Effector memory CD8-positive, alpha-beta T cell (primary cell): ENCODE measurements around the gene F11.
"Not testable (repeated sequence)": the region's sequence is repeated elsewhere in the genome, so short reads cannot be mapped to it uniquely, and the experiment has no call there.

Experiments used
- ATAC-seq: fragments of 150-1000 bp; cut with Tn5 transposase; replicated peaks from 2 replicates; pipeline ENCODE4 v1.10.0; 2021; ENCODE audit warnings: mild to moderate bottlenecking, moderate library complexity
- DNase-seq, 3 experiments: peaks; one replicate each; pipeline ENCODE4 v3.0.0; 2021
- H3K27ac Mint-ChIP-seq, 2 donors: one replicate each; pipeline ENCODE4 v1.8.0; 2022; ENCODE audit warnings: mild to moderate bottlenecking in 2 of 2, mixed read lengths in 2 of 2, moderate library complexity in 2 of 2
- H3K27me3 Mint-ChIP-seq, 2 donors: one replicate each; pipeline ENCODE4 v1.8.0; 2022; ENCODE audit warnings: mixed read lengths in 2 of 2
- H3K36me3 Mint-ChIP-seq: one replicate; pipeline ENCODE4 v1.8.0; 2022; ENCODE audit warnings: mild to moderate bottlenecking, moderate library complexity, mixed read lengths; ENCODE audit not compliant: insufficient read depth
- H3K4me1 Mint-ChIP-seq, 2 donors: one replicate each; pipeline ENCODE4 v1.8.0; 2022; ENCODE audit warnings: low read depth in 2 of 2, mixed read lengths in 2 of 2
- H3K4me3 Mint-ChIP-seq, 2 donors: one replicate each; pipeline ENCODE4 v1.8.0; 2022; ENCODE audit warnings: mild to moderate bottlenecking in 2 of 2, mixed read lengths in 2 of 2, moderate library complexity in 2 of 2
- H3K9me3 Mint-ChIP-seq, 2 donors: one replicate each; pipeline ENCODE4 v1.8.0; 2022; ENCODE audit warnings: mixed read lengths in 2 of 2

Gene F11

GRCh38 chr4:186240848-186241491 is 25.0 kb upstream of the F11 start:
- Mint-ChIP-seq H3K4me3 (no peak overlapping the region), H3K4me1 (no peaks in the 10 kb centered on the region), H3K9me3 (no peaks in the 10 kb centered on the region), H3K27me3 (no peaks in the 10 kb centered on the region), H3K36me3 (no peaks in the 10 kb centered on the region), H3K27ac (no peak overlapping the region)
- no peak for DNase-seq
- no peak for ATAC-seq

- no peak overlapping the region for H3K4me3 Mint-ChIP-seq
Measured at GRCh38 chr4:186241616-186242015, 24.4 kb upstream of the F11 start.

GRCh38 chr4:186242031-186242430 is 24.0 kb upstream of the F11 start:
- not testable (repeated sequence) for H3K4me1 Mint-ChIP-seq, H3K27me3 Mint-ChIP-seq, H3K4me3 Mint-ChIP-seq, H3K27ac Mint-ChIP-seq, H3K36me3 Mint-ChIP-seq, DNase-seq, H3K9me3 Mint-ChIP-seq, ATAC-seq

More at GRCh38 chr4:186241616-186242015, 24.4 kb upstream of the F11 start:
- H3K27me3 Mint-ChIP-seq = no peaks in the 10 kb centered on the region
- DNase-seq = no peak
- no peaks in the 10 kb centered on the region for H3K9me3 Mint-ChIP-seq
- no peak overlapping the region for H3K27ac Mint-ChIP-seq
- no peaks in the 10 kb centered on the region for H3K36me3 Mint-ChIP-seq
- H3K4me1 Mint-ChIP-seq = no peaks in the 10 kb centered on the region
- ATAC-seq = no peak

DNA sequence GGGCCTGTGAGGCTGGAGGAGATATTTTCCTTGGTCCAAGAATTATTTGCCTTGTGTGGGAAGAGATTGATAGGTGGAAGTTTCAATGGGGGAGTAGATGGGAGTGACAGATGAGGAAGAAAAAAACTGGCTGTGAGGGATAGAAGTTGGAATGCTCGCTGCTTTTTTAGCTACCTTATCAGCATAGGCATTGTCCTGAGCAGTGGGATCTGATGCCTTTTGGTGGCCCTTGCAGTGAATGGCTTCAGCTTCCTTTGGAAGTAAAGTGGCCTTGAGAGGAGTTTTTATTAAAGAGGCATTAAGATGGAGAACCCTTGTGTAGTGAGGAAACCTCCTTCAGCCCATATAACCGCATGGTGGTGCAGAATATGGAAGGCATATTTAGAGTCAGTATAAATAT is 22.7 kb upstream of the F11 start:
- Mint-ChIP-seq H3K27me3 (no peaks in the 10 kb centered on the region), H3K4me1 (no peaks in the 10 kb centered on the region), H3K4me3 (no peak overlapping the region), H3K27ac (no peak overlapping the region), H3K9me3 (no peaks in the 10 kb centered on the region), H3K36me3 (peaks cover 3% of the 10 kb centered on the region)
- no peak for ATAC-seq
- DNase-seq = no peak

GRCh38 chr4:186244835-186245234 is 21.2 kb upstream of the F11 start:
- H3K4me1 Mint-ChIP-seq = no peaks in the 10 kb centered on the region
- peaks cover 3% of the 10 kb centered on the region for H3K36me3 Mint-ChIP-seq
- ATAC-seq (no peak), DNase-seq (no peak)
- H3K27me3 Mint-ChIP-seq = no peaks in the 10 kb centered on the region
- H3K4me3 Mint-ChIP-seq = no peak overlapping the region
- H3K9me3 Mint-ChIP-seq = no peaks in the 10 kb centered on the region
- no peak overlapping the region for H3K27ac Mint-ChIP-seq

GRCh38 chr4:186247062-186247752 is 18.8 kb upstream of the F11 start:
- H3K27me3 Mint-ChIP-seq, DNase-seq, H3K4me1 Mint-ChIP-seq, H3K36me3 Mint-ChIP-seq, H3K9me3 Mint-ChIP-seq, H3K4me3 Mint-ChIP-seq, ATAC-seq, H3K27ac Mint-ChIP-seq: not testable (repeated sequence)

DNA sequence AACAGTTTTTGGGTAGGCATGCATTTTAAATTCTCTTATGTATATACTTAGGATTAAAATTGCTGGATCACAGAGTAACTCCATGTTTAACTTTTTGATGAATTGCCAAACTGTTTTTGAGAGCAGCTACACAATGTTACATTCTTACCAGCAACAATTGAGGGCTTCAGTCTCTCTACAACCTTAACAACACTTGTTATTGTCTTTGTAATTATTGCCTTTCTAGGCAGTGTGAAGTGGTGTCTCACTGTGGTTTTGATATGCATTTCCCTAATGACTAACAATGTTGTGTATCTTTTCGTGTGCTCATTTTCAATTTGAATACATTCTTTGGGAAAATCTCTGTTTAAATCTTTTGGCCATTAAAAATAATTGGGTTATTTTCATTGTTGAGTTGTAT is 17.3 kb upstream of the F11 start:
- Mint-ChIP-seq H3K4me1 (no peaks in the 10 kb centered on the region), H3K27ac (no peak overlapping the region), H3K4me3 (no peak overlapping the region), H3K9me3 (no peaks in the 10 kb centered on the region), H3K36me3 (peaks cover 3% of the 10 kb centered on the region), H3K27me3 (no peaks in the 10 kb centered on the region)
- no peak for ATAC-seq
- DNase-seq = no peak

DNA sequence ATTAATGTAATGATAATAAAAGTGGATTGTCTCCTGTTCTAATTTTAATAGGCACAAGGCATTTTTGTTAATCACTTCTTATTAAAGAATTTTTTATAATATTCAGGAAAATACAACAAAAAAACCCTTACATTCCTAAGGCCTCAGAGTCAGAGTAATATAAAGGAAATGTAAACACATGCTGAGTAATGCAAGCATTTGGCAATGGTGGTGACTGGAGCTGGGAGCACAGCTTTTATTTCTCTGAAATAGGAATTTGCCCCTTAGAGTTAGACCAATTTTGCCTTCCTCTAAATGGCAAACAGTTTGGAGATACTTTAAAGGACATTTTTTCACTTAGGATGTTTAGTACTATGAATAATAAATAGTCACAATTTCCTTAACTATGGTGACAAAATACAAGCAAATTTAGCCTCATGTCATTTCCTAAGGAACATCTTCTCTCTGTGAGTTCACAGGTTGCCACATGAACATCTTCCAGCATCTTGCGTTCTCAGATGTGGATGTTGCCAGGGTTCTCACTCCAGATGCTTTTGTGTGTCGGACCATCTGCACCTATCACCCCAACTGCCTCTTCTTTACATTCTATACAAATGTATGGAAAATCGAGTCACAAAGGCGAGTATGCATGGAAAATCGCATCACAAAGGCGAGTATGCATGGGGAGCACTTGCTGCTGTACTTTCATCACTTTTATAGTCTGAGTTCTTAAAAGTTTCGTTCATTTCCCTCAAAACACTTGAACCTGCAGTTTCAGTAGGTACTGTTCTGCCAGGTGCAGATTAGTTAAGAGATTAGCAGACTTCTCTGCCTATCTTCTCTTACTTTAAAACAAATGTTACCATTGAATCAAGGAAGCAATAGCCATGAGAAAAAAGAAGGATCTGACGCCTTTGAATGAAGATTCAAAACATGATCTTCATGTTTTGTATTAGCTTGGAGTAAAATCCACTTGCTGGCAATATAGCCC is 15.9 kb upstream of the F11 start:
- Mint-ChIP-seq H3K9me3 (no peaks in the 10 kb centered on the region), H3K27ac (no peak overlapping the region), H3K27me3 (no peaks in the 10 kb centered on the region), H3K4me3 (no peak overlapping the region), H3K36me3 (peaks cover 3% of the 10 kb centered on the region), H3K4me1 (no peaks in the 10 kb centered on the region)
- ATAC-seq = no peak
- no peak for DNase-seq

GRCh38 chr4:186250760-186251159 is 15.2 kb upstream of the F11 start:
- Mint-ChIP-seq H3K36me3 (peaks cover 3% of the 10 kb centered on the region), H3K4me1 (no peaks in the 10 kb centered on the region), H3K27ac (no peak overlapping the region), H3K9me3 (no peaks in the 10 kb centered on the region), H3K4me3 (no peak overlapping the region), H3K27me3 (no peaks in the 10 kb centered on the region)
- ATAC-seq (no peak), DNase-seq (no peak)

- H3K27me3 Mint-ChIP-seq = peaks cover 0 to 3% of the 10 kb centered on the region in 2 donors
- ATAC-seq (no peak), DNase-seq (no peak)
- no peak overlapping the region for H3K4me3 Mint-ChIP-seq
- H3K9me3 Mint-ChIP-seq = no peaks in the 10 kb centered on the region
- no peak overlapping the region for H3K27ac Mint-ChIP-seq
- H3K4me1 Mint-ChIP-seq = no peaks in the 10 kb centered on the region
- peaks cover 3% of the 10 kb centered on the region for H3K36me3 Mint-ChIP-seq
Measured at GRCh38 chr4:186255122-186255521, 10.9 kb upstream of the F11 start.

DNA sequence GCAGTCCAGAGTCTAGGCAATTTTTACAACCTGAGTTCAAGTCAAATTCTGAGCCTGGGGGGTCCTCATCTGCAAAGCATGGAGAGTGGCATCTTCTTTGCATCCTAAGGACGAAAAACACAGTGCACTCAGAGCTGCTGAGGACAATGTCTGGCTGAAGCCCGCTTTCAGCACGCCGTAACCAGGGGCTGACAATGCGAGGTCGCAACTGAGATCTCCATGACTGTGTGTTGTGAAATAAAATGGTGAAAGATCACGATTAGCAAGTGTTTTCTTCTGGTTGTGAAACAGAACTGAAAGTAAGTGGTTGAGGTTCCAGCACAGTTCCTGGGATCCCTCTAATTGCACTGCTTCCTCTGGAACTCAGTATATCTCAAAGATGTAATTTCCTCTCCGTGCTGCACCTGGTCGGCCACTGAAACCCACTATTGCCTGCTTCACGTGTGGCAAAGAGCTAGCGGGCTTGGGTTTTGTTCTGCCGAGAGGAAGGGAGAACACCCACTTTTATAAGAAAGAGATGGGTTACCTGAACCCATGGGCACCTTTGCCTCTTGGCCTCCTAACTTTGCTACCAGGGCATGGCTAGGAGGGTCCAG is 7.7 kb upstream of the F11 start:
- Mint-ChIP-seq H3K4me3 (no peak overlapping the region), H3K36me3 (peaks cover 3% of the 10 kb centered on the region), H3K4me1 (no peaks in the 10 kb centered on the region), H3K9me3 (no peaks in the 10 kb centered on the region), H3K27me3 (peaks cover 11 to 12% of the 10 kb centered on the region in 2 donors), H3K27ac (no peak overlapping the region)
- no peak for DNase-seq
- no peak for ATAC-seq

DNA sequence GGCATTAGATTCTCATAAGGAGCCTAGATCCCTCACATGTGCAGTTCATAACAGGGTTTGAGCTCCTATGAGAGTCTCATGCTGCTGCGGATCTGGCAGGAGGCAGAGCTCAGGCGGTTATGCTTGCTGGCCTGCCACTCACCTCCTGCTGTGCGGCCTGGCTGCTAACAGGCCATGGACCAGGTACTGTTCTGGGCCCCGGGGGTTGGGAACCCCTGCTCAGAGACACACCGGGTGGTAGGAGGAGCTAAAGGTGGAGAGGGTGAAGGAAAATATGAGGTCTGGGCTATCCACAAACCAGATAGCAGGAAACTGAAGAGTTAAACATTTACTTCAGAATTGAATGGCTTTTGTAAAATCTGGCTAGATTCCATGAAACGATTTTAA is 5.9 kb upstream of the F11 start:
- H3K36me3 Mint-ChIP-seq = peaks cover 3% of the 10 kb centered on the region
- no peak overlapping the region for H3K27ac Mint-ChIP-seq
- peaks cover 23 to 26% of the 10 kb centered on the region in 2 donors for H3K27me3 Mint-ChIP-seq
- no peaks in the 10 kb centered on the region for H3K4me1 Mint-ChIP-seq
- H3K4me3 Mint-ChIP-seq = no peak overlapping the region
- H3K9me3 Mint-ChIP-seq = no peaks in the 10 kb centered on the region
- no peak for DNase-seq
- ATAC-seq = no peak
